Heart left ventricle (tissue), 16 donors: ENCODE measurements around the gene TOMM6. TPM values are rescaled to one million over a fixed set of nuclear protein-coding genes. Genes with fewer than 3 reads are reported as not detected.

Source experiments
- ATAC-seq, 4 donors: fragments of 200-7000 bp; cut with Tn5 transposase; one replicate each; pipeline ENCODE4 v1.9.1; 2020 to 2022; ENCODE audit warnings: moderate library complexity in 4 of 4, mild to moderate bottlenecking in 3 of 4, moderate number of reproducible peaks in 1 of 4
- DNase-seq, 5 donors: peaks; one replicate each; pipeline ENCODE4 v3.0.0-alpha.2; 2020
- H3K27ac ChIP-seq, 12 donors: fragments of 200-600 bp; sonication (generic) in 4 of 12; one replicate each; pipeline versions ENCODE4 v1.5.0 to v1.8.0; 2016 to 2022; ENCODE audit warnings: mild to moderate bottlenecking in 2 of 12
- H3K27me3 ChIP-seq, 9 donors: fragments of 200-600 bp; sonication (generic) in 2 of 9; one replicate each; pipeline versions ENCODE4 v1.5.1 to v1.8.0; 2016 to 2022; ENCODE audit warnings: mild to moderate bottlenecking in 3 of 9
- H3K36me3 ChIP-seq, 9 donors: fragments of 200-600 bp; sonication (generic) in 2 of 9; one replicate each; pipeline versions ENCODE4 v1.5.0 to v1.8.0; 2018 to 2022; ENCODE audit warnings: mild to moderate bottlenecking in 2 of 9
- H3K4me1 ChIP-seq, 12 donors: fragments of 200-600 bp; sonication (generic) in 4 of 12; one replicate each; pipeline versions ENCODE4 v1.5.0 to v1.8.0; 2016 to 2022; ENCODE audit warnings: mild to moderate bottlenecking in 3 of 12
- H3K4me3 ChIP-seq, 12 donors: fragments of 200-600 bp; sonication (generic) in 4 of 12; one replicate each; pipeline versions ENCODE4 v1.5.0 to v1.8.0; 2017 to 2022; ENCODE audit warnings: mild to moderate bottlenecking in 9 of 12, moderate library complexity in 4 of 12
- H3K9me3 ChIP-seq, 12 donors: fragments of 200-600 bp; sonication (generic) in 4 of 12; one replicate each; pipeline versions ENCODE4 v1.5.0 to v1.8.0; 2016 to 2022; ENCODE audit warnings: mild to moderate bottlenecking in 1 of 12
- CTCF ChIP-seq, 12 donors: fragments of 200-600 bp; sonication (generic) in 4 of 12; IDR thresholded peaks; one replicate each; pipeline versions ENCODE4 v1.5.0 to v1.8.0; 2018 to 2022; ENCODE audit warnings: antibody characterized with exemption in 12 of 12, mild to moderate bottlenecking in 5 of 12
- POLR2A ChIP-seq, 2 donors: fragments of 450-650 bp; IDR thresholded peaks; one replicate each; pipeline ENCODE4 v1.6.1; 2017; ENCODE audit warnings: antibody characterized with exemption in 2 of 2, mild to moderate bottlenecking in 2 of 2, moderate library complexity in 2 of 2
- WGBS, 4 donors: extraction: QIAGEN DNeasy Blood & Tissue Kit in 2 of 4; methylation state at CpG; one replicate each; pipeline versions ENCODE4 v1.1.5 to v1.1.7; 2013 to 2018; 5-methylcytosine and 5-hydroxymethylcytosine counted together
- intact Hi-C, 10 donors: fragments of 100-400 bp; cut with DNase I; formaldehyde crosslinking; loops; one replicate each; pipeline versions ENCODE4 v1.11.1 to v1.14.2; 2022
- polyA plus RNA-seq, 2 donors: library from polyadenylated mRNA; stranded (reverse); fragments of 200-250 nt; gene quantifications; one replicate each; pipeline ENCODE4 v1.2.3, GENCODE V29; 2013
- total RNA-seq, 9 donors: library from RNA; depleted of rRNA in 2 of 9; stranded (reverse); fragments of >200 nt in 2 of 9; fragmentation: NEBNext Ultra II Directional in 3 of 9; extraction: Animal tissue kit (Norgen Biotek cat#: 25700) in 3 of 9; gene quantifications; one replicate each; pipeline versions ENCODE4 v1.1.0 to v1.2.4, GENCODE V29; 2016 to 2023
- donor health status: ischemic (EF 13 %, LVEDD 7.1; RV severe dilation, severe dysfunction).
- donor health status: healthy with polysubstance abuse.
- donor health status: DM: no; HTN: yes; CAD: no.
- donor health status: DM: no; HTN: no; CAD: no.
- donor health status: ischemic (EF 25% LVEDD 6.9; RV normal size, moderate dysfunction).
- donor health status: ischemic (EF 25% LVEDD 5.7; RV mildly dilated, moderate dysfunction).
- donor health status: healthy.
- donor health status: DM: yes; HTN: yes; CAD: no.
- donor health status: ischemic (EF 35%, LVEDD 5.7; RV mildly dilated, moderate dysfunction).
- donor health status: nonischemic (EF 11% LVEDD 7.7; RV severe dilation, severe dysfunction).
- donor health status: DM: yes; HTN: yes; CAD: no.
- donor health status: PGD.
- donor health status: ischemic (EF 29% LVEDD 5.4; RV normal size, mild dysfunction).
- donor health status: nonischemic (EF 23%, LVEDD 6.1; RV moderate dilation, normal function).

TOMM6 gene
- total and polyA plus RNA-seq, 11 donors, result 158 to 277 (median 182) TPM

- Histone ChIP-seq H3K36me3 (peaks cover 0 to 63% (median 54%) of the 10 kb centered on the region in 9 donors), H3K27me3 (no peaks in the 10 kb centered on the region), H3K4me1 (peaks cover 0 to 28% (median 19%) of the 10 kb centered on the region in 12 donors), H3K4me3 (no peak overlapping the region), H3K27ac (no peak overlapping the region), H3K9me3 (no peaks in the 10 kb centered on the region)
- no peak for TF ChIP-seq CTCF (IDR thresholded peaks at IDR 0.05)
- no peak for TF ChIP-seq POLR2A (IDR thresholded peaks at IDR 0.05)
- intact Hi-C loops, result loop anchor here in 5 of 10 donors (5.0 to 10.0 kb wide), 5 partner anchors 33 to 406 kb away; partner anchors contain the start of gene TFEB (in 1 of the 5)
- DNase-seq (no peak), ATAC-seq (no peak)
- WGBS, 4 donors, result 91 to 92% (median 92%) methylated on average over 28 to 30 of the region's 30 CpGs
Measured at GRCh38 chr6:41770381-41771057, 17.0 kb upstream of the TOMM6 start.

GRCh38 chr6:41771058-41771983 is 16.2 kb upstream of the TOMM6 start:
- TF ChIP-seq CTCF (IDR thresholded peaks at IDR 0.05) (no peak), POLR2A (IDR thresholded peaks at IDR 0.05) (no peak)
- no peak for ATAC-seq
- Histone ChIP-seq H3K9me3 (no peaks in the 10 kb centered on the region), H3K36me3 (peaks cover 0 to 71% (median 58%) of the 10 kb centered on the region in 9 donors), H3K27ac (no peak overlapping the region), H3K4me3 (no peak overlapping the region), H3K4me1 (peaks cover 0 to 28% (median 18%) of the 10 kb centered on the region in 12 donors), H3K27me3 (no peaks in the 10 kb centered on the region)
- 86 to 92% (median 89%) methylated on average over 28 to 29 of the region's 29 CpGs for WGBS, 4 donors
- intact Hi-C loops, result loop anchor here in 5 of 10 donors (5.0 to 10.0 kb wide), 5 partner anchors 34 to 407 kb away; partner anchors contain the start of gene TFEB (in 1 of the 5)
- DNase-seq, result no peak

GRCh38 chr6:41774841-41775240 is 12.7 kb upstream of the TOMM6 start:
- Histone ChIP-seq H3K4me3 (no peak overlapping the region), H3K27me3 (no peaks in the 10 kb centered on the region), H3K4me1 (peaks cover 0 to 27% (median 10%) of the 10 kb centered on the region in 12 donors), H3K36me3 (peaks cover 0 to 79% (median 66%) of the 10 kb centered on the region in 9 donors), H3K27ac (no peak overlapping the region), H3K9me3 (no peaks in the 10 kb centered on the region)
- 84 to 94% (median 88%) methylated on average over 3 of the region's 3 CpGs for WGBS, 4 donors
- no peak for DNase-seq
- intact Hi-C loops, result loop anchor here in 8 of 10 donors (2.0 to 10.0 kb wide), 11 partner anchors 38 to 442 kb away; partner anchors contain the start of genes TFEB (in 6 of the 8) and MRPS10 (in 1 of the 8)
- TF ChIP-seq CTCF (IDR thresholded peaks at IDR 0.05) (no peak), POLR2A (IDR thresholded peaks at IDR 0.05) (no peak)
- no peak for ATAC-seq
